Medulla oblongata (tissue), 1 donor: ENCODE results near the gene FBXL17.
"Not testable (repeated sequence)": the region's sequence is repeated elsewhere in the genome, so short reads cannot be mapped to it uniquely, and the experiment has no call there.

ENCODE experiments used
- DNase-seq: peaks from one replicate; pipeline ENCODE4 v3.0.0-alpha.2; 2015; ENCODE audit errors: extremely low spot score

Gene FBXL17

GRCh38 chr5:108164574-108164973, 217.3 kb downstream of the FBXL17 start:
- DNase-seq, result no peak

- not testable (repeated sequence) for DNase-seq
Observed at GRCh38 chr5:108152854-108153253, 229.0 kb downstream of the FBXL17 start.

- DNase-seq, result no peak
Observed at GRCh38 chr5:108149369-108149768, 232.5 kb downstream of the FBXL17 start.

GRCh38 chr5:108148715-108149139, 233.2 kb downstream of the FBXL17 start:
- no peak for DNase-seq

GRCh38 chr5:108146222-108146621, 235.7 kb downstream of the FBXL17 start:
- no peak for DNase-seq

- DNase-seq, result no peak
Observed at GRCh38 chr5:108145351-108145750, 236.5 kb downstream of the FBXL17 start.

- DNase-seq, result no peak
Observed at GRCh38 chr5:108144332-108144731, 237.6 kb downstream of the FBXL17 start.

GRCh38 chr5:108143581-108143980, 238.3 kb downstream of the FBXL17 start:
- no peak for DNase-seq

- DNase-seq, result no peak
Observed at GRCh38 chr5:108141676-108142075, 240.2 kb downstream of the FBXL17 start.

- DNase-seq, result no peak
Observed at GRCh38 chr5:108136493-108136892, 245.4 kb downstream of the FBXL17 start.

GRCh38 chr5:108129129-108129528, 252.8 kb downstream of the FBXL17 start:
- DNase-seq, result no peak

- no peak for DNase-seq
Observed at GRCh38 chr5:108125771-108126511, 256.0 kb downstream of the FBXL17 start.

- no peak for DNase-seq
Observed at GRCh38 chr5:108124596-108124995, 257.3 kb downstream of the FBXL17 start.

GRCh38 chr5:108122702-108123101, 259.2 kb downstream of the FBXL17 start:
- DNase-seq, result no peak

GRCh38 chr5:108118813-108119514, 262.9 kb downstream of the FBXL17 start:
- DNase-seq, result no peak

- DNase-seq, result no peak
Observed at GRCh38 chr5:108115673-108116072, 266.2 kb downstream of the FBXL17 start.

- no peak for DNase-seq
Observed at GRCh38 chr5:108113950-108114349, 267.9 kb downstream of the FBXL17 start.

GRCh38 chr5:108111736-108112135, 270.2 kb downstream of the FBXL17 start:
- no peak for DNase-seq

GRCh38 chr5:108109059-108109458, 272.8 kb downstream of the FBXL17 start:
- no peak for DNase-seq

- DNase-seq, result no peak
Observed at GRCh38 chr5:108104448-108104847, 277.4 kb downstream of the FBXL17 start.

GRCh38 chr5:108102463-108102862, 279.4 kb downstream of the FBXL17 start:
- no peak for DNase-seq

GRCh38 chr5:108101821-108102220, 280.1 kb downstream of the FBXL17 start:
- peak; percentile 51 for DNase-seq

GRCh38 chr5:108101130-108101529, 280.8 kb downstream of the FBXL17 start:
- DNase-seq, result peak; percentile 93
